HG03439 (cell line): Measurements from ENCODE around the gene APLP2.
"Not testable (repeated sequence)": the region's sequence is repeated elsewhere in the genome, so short reads cannot be mapped to it uniquely, and the experiment has no call there.

Experiments used
- ATAC-seq: cut with Tn5 transposase; IDR thresholded peaks from one replicate; pipeline ENCODE4 v1.9.1; 2021; ENCODE audit warnings: mild to moderate bottlenecking, moderate library complexity; ENCODE audit not compliant: unreplicated experiment

APLP2 gene

DNA sequence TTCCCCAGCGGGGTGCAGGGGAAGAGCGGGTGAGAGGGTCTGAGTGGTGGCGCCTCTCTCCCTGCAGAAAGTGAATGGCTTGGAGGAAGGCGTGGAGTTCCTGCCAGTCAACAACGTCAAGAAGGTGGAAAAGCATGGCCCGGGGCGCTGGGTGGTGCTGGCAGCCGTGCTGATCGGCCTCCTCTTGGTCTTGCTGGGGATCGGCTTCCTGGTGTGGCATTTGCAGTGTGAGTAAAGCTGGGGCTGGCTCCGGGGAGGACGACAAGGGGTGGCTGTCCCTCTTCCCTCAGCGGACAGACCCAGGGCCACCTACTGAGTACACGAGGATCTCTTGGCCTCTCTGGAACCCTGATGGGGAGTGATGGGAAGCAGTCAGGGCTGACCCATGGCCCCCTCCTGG is 118.4 kb downstream of the APLP2 start:
- ATAC-seq = no peak

DNA sequence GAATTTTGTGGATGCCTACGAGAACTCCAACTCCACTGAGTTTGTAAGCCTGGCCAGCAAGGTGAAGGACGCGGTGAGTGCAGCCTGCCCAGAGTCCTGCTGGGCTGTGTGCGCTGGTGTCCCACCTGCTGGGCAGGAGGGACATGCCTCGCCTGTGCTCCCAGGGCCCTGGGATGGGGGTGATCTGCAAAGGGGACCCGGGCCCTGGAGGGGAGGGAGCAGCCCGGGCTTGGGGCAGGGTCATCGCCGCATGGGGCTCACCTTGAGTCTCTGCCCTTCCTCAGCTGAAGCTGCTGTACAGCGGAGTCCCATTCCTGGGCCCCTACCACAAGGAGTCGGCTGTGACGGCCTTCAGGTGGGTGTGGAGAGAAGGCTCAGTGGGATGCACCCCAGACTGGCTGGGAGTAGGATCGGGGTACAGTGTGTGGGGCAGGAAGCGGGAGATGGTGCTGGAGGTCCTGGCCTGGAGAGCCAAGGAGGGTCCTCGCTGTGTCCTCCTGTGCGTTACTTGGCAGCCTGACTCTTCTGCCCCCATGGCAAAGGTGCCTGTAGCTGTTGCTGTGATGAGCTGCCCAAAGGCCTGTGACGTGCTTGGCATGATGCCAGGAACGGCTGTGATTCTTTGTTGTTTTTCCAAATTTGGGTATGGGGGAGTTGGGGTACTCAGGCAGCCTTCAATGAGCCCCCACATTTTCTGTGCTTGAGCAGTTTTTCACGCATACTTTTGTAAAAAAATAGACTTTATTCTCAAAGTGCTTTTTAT is 119.1 kb downstream of the APLP2 start:
- ATAC-seq = no peak

DNA sequence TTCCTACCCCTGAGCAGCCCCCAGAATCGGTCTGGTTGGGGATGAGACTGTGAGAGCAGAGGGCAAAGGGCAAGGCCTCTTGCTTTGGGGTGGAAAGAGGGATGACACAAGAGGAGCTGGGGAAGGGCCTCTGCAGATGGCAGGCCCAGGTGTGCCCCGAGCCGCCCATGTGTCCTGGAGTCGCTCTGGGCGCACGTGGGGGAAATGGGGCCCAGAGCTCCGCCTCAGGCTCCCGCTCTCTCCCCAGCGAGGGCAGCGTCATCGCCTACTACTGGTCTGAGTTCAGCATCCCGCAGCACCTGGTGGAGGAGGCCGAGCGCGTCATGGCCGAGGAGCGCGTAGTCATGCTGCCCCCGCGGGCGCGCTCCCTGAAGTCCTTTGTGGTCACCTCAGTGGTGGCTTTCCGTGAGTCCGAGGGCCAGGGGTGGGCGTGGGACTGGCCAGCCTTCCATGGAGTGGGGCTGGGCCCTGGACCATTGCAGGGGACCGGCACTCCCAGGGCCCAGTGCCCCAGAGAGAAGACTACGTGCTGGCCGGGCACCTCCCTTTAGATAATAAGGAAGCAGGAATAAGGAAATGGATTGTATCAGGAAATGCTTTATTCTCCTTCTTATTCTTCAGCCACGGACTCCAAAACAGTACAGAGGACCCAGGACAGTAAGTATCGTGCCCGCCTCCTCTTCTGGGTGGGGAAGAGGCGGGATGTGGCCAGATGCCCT is 120.0 kb downstream of the APLP2 start:
- no peak for ATAC-seq

DNA sequence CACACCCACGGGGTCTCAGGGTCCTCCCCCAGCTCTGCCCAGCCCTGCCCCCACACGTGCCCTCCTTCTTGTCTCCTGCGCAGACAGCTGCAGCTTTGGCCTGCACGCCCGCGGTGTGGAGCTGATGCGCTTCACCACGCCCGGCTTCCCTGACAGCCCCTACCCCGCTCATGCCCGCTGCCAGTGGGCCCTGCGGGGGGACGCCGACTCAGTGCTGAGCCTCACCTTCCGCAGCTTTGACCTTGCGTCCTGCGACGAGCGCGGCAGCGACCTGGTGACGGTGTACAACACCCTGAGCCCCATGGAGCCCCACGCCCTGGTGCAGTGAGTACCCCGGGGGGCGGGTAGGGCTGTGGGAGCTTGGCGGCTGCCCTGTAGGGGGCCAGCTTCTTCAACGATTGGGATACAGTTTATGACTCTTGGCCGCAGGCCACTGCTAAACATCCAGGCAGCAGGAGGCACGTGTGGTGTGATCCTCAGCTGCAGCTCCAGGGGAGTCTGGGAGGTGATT is 120.7 kb downstream of the APLP2 start:
- ATAC-seq = no peak

DNA sequence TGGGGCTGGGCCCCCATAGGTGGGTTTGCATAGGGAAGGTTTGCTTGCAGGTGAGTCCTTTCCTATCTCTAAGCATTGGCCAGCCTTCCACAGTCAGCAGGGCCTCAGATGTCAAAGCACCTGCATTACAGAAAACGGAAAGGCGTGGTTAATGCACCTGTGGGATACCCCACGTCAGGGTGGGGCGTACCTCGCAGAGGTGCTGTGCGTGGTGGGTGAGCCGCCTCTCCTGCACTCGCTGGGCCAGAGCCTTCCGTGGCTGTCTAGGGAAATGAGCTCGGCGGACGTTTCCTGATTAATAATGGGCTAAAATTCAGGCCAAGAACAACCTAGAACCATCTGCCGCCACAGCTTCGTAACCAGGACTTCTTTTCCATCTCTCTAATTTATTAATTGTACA is 122.2 kb downstream of the APLP2 start:
- no peak for ATAC-seq

DNA sequence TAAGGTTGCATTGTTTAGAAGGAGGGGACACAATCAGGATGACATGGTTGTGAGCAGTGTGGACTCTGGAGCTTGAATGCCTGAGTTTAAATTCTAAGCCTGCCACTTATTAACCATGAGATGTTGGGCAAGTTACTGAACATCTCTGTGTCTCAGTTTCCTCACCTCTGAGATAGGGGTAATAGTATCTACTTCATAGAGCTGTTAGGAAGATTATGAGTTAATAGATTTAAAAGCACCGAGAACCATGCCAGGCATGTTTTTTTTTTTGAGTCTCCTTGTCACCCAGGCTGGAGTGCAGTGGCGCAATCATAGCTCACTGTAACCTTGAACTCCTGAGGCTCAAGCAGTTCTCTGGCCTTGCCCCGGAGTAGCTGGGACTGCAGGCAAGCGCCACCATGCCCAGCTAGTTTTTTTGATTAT is 123.2 kb downstream of the APLP2 start:
- ATAC-seq = no peak

DNA sequence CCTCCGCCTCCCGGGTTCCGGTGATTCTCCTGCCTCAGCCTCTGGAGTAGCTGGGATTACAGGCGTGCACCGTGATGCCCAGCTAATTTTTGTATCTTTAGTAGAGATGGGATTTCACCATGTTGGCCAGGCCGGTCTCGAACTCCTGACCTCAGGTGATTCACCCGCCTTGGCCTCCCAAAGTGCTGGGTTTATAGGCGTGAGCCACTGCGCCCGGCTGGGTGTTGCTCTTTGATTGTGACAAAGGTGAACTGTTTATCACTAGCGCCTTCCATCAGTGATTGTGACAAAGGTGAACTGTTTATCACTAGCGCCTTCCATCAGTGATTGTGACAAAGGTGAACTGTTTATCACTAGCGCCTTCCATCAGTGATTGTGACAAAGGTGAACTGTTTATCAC is 123.9 kb downstream of the APLP2 start:
- ATAC-seq = not testable (repeated sequence)
